ENCODE measurements around the gene HDAC9.
A peak's percentile ranks its signal among the peaks of the same experiment; 100 is the strongest.

HDAC9 gene

GRCh38 chr7:18491871-18492270 lies 3.7 kb upstream of the HDAC9 start:
- H2BK15ac ChIP-seq (ENCODE audit: low read depth, poor library complexity, severe bottlenecking), result no peak overlapping the region
- no peaks in the 10 kb centered on the region for H3K9me3 ChIP-seq (ENCODE audit: control insufficient read depth, low read length)
- no peak overlapping the region for H2AFZ ChIP-seq (ENCODE audit: low read depth, low read length)

GRCh38 chr7:18494406-18494805 lies 1.1 kb upstream of the HDAC9 start:
- H3K27ac ChIP-seq (ENCODE audit: low read length, poor library complexity, severe bottlenecking), result no peak overlapping the region
- no peak for DNase-seq
- no peak overlapping the region for H3K18ac ChIP-seq (ENCODE audit: low read depth in 1 of 2, low read length in 2 of 2)
- H3K27me3 ChIP-seq (ENCODE audit: control insufficient read depth in 1 of 2, insufficient read depth in 1 of 2, low read length in 2 of 2), result no peaks in the 10 kb centered on the region
- H3K4me2 ChIP-seq (ENCODE audit: low read length, poor library complexity, severe bottlenecking), result no peak overlapping the region
- no peaks in the 10 kb centered on the region for H3K4me1 ChIP-seq (ENCODE audit: control insufficient read depth, insufficient read depth, low read depth, low read length)
- peak overlapping the region; percentile 92 for H3K9ac ChIP-seq (ENCODE audit: low read length)
- no CpG with 5 or more reads among the region's 3 CpGs for WGBS
- no peak overlapping the region for H2BK5ac ChIP-seq (ENCODE audit: low read depth, low read length, poor library complexity, severe bottlenecking)
- H4K8ac ChIP-seq (ENCODE audit: low read length), result no peak overlapping the region
- H3K4ac ChIP-seq (ENCODE audit: low read depth in 1 of 2, low read length in 2 of 2), result no peak overlapping the region
- H4K91ac ChIP-seq (ENCODE audit: low read length), result no peak overlapping the region
- no peak overlapping the region for H3K4me3 ChIP-seq (ENCODE audit: insufficient read depth in 1 of 2, low read depth in 1 of 2, low read length in 2 of 2)
- no peaks in the 10 kb centered on the region for H3K36me3 ChIP-seq (ENCODE audit: control insufficient read depth in 1 of 2, insufficient read depth in 2 of 2, low read depth in 1 of 2, low read length in 2 of 2)
- no peaks in the 10 kb centered on the region for H3K9me3 ChIP-seq (ENCODE audit: control insufficient read depth, low read length)
- no peaks in the 10 kb centered on the region for H3K79me1 ChIP-seq (replicated peaks; ENCODE audit: low read length, poor library complexity, severe bottlenecking)
- H2BK120ac ChIP-seq (ENCODE audit: low read depth, low read length), result no peak overlapping the region
- H2AK5ac ChIP-seq (ENCODE audit: low read length, severe bottlenecking), result no peak overlapping the region
- no peak overlapping the region for H2AFZ ChIP-seq (ENCODE audit: low read depth, low read length)
- H3K23ac ChIP-seq (ENCODE audit: low read length in 2 of 2), result no peak overlapping the region
- H2BK12ac ChIP-seq (ENCODE audit: low read length in 2 of 2), result no peak overlapping the region
- H2BK15ac ChIP-seq (ENCODE audit: low read depth, poor library complexity, severe bottlenecking), result no peak overlapping the region
- H3K14ac ChIP-seq (ENCODE audit: low read length in 2 of 2), result no peak overlapping the region

More at GRCh38 chr7:18491871-18492270, 3.7 kb upstream of the HDAC9 start:
- H3K9ac ChIP-seq (ENCODE audit: low read length), result no peak overlapping the region
- no peaks in the 10 kb centered on the region for H3K36me3 ChIP-seq (ENCODE audit: control insufficient read depth in 1 of 2, insufficient read depth in 2 of 2, low read depth in 1 of 2, low read length in 2 of 2)
- H3K27ac ChIP-seq (ENCODE audit: low read length, poor library complexity, severe bottlenecking), result no peak overlapping the region
- no peak overlapping the region for H3K18ac ChIP-seq (ENCODE audit: low read depth in 1 of 2, low read length in 2 of 2)
- H3K14ac ChIP-seq (ENCODE audit: low read length in 2 of 2), result no peak overlapping the region
- no peak overlapping the region for H2AK5ac ChIP-seq (ENCODE audit: low read length, severe bottlenecking)
- DNase-seq, result no peak
- H3K4me1 ChIP-seq (ENCODE audit: control insufficient read depth, insufficient read depth, low read depth, low read length), result no peaks in the 10 kb centered on the region
- 96% methylated on average over 6 of the region's 6 CpGs for WGBS
- no peak overlapping the region for H3K4ac ChIP-seq (ENCODE audit: low read depth in 1 of 2, low read length in 2 of 2)
- no peak overlapping the region for H2BK5ac ChIP-seq (ENCODE audit: low read depth, low read length, poor library complexity, severe bottlenecking)
- H3K4me2 ChIP-seq (ENCODE audit: low read length, poor library complexity, severe bottlenecking), result no peak overlapping the region
- no peaks in the 10 kb centered on the region for H3K27me3 ChIP-seq (ENCODE audit: control insufficient read depth in 1 of 2, insufficient read depth in 1 of 2, low read length in 2 of 2)
- no peak overlapping the region for H3K23ac ChIP-seq (ENCODE audit: low read length in 2 of 2)
- H2BK12ac ChIP-seq (ENCODE audit: low read length in 2 of 2), result no peak overlapping the region
- H3K79me1 ChIP-seq (replicated peaks; ENCODE audit: low read length, poor library complexity, severe bottlenecking), result no peaks in the 10 kb centered on the region
- no peak overlapping the region for H2BK120ac ChIP-seq (ENCODE audit: low read depth, low read length)
- H3K4me3 ChIP-seq (ENCODE audit: insufficient read depth in 1 of 2, low read depth in 1 of 2, low read length in 2 of 2), result no peak overlapping the region
- no peak overlapping the region for H4K91ac ChIP-seq (ENCODE audit: low read length)
- no peak overlapping the region for H4K8ac ChIP-seq (ENCODE audit: low read length)

- Histone ChIP-seq H3K27ac (ENCODE audit: low read length, poor library complexity, severe bottlenecking) (no peak overlapping the region), H2AFZ (ENCODE audit: low read depth, low read length) (no peak overlapping the region), H3K79me1 (replicated peaks; ENCODE audit: low read length, poor library complexity, severe bottlenecking) (no peaks in the 10 kb centered on the region), H3K36me3 (ENCODE audit: control insufficient read depth in 1 of 2, insufficient read depth in 2 of 2, low read depth in 1 of 2, low read length in 2 of 2) (no peaks in the 10 kb centered on the region), H3K23ac (ENCODE audit: low read length in 2 of 2) (no peak overlapping the region), H2AK5ac (ENCODE audit: low read length, severe bottlenecking) (no peak overlapping the region), H3K4me2 (ENCODE audit: low read length, poor library complexity, severe bottlenecking) (no peak overlapping the region), H3K18ac (ENCODE audit: low read depth in 1 of 2, low read length in 2 of 2) (no peak overlapping the region), H2BK12ac (ENCODE audit: low read length in 2 of 2) (no peak overlapping the region), H3K9me3 (ENCODE audit: control insufficient read depth, low read length) (no peaks in the 10 kb centered on the region), H2BK5ac (ENCODE audit: low read depth, low read length, poor library complexity, severe bottlenecking) (no peak overlapping the region), H2BK120ac (ENCODE audit: low read depth, low read length) (no peak overlapping the region), H4K8ac (ENCODE audit: low read length) (no peak overlapping the region), H3K14ac (ENCODE audit: low read length in 2 of 2) (no peak overlapping the region), H2BK15ac (ENCODE audit: low read depth, poor library complexity, severe bottlenecking) (no peak overlapping the region), H3K9ac (ENCODE audit: low read length) (peak overlapping the region; percentile 92), H3K4me1 (ENCODE audit: control insufficient read depth, insufficient read depth, low read depth, low read length) (no peaks in the 10 kb centered on the region), H3K4me3 (ENCODE audit: insufficient read depth in 1 of 2, low read depth in 1 of 2, low read length in 2 of 2) (peak overlapping the region in 1 of 2 experiments; percentile 78), H3K4ac (ENCODE audit: low read depth in 1 of 2, low read length in 2 of 2) (no peak overlapping the region), H4K91ac (ENCODE audit: low read length) (no peak overlapping the region), H3K27me3 (ENCODE audit: control insufficient read depth in 1 of 2, insufficient read depth in 1 of 2, low read length in 2 of 2) (no peaks in the 10 kb centered on the region)
- WGBS, result 87% methylated on average over 2 of the region's 3 CpGs
- peak; percentile 49 for DNase-seq
Measured at GRCh38 chr7:18494821-18495408, 634 bp upstream of the HDAC9 start.

- Histone ChIP-seq H4K91ac (ENCODE audit: low read length) (no peak overlapping the region), H3K4me1 (ENCODE audit: control insufficient read depth, insufficient read depth, low read depth, low read length) (no peaks in the 10 kb centered on the region), H2BK120ac (ENCODE audit: low read depth, low read length) (no peak overlapping the region), H3K4ac (ENCODE audit: low read depth in 1 of 2, low read length in 2 of 2) (no peak overlapping the region), H3K27ac (ENCODE audit: low read length, poor library complexity, severe bottlenecking) (no peak overlapping the region), H3K4me2 (ENCODE audit: low read length, poor library complexity, severe bottlenecking) (peak overlapping the region; percentile 55), H3K9ac (ENCODE audit: low read length) (peak overlapping the region; percentile 92), H4K8ac (ENCODE audit: low read length) (peak overlapping the region; percentile 3), H2BK12ac (ENCODE audit: low read length in 2 of 2) (peak overlapping the region in 1 of 2 experiments; percentile 60), H3K9me3 (ENCODE audit: control insufficient read depth, low read length) (no peaks in the 10 kb centered on the region), H3K79me1 (replicated peaks; ENCODE audit: low read length, poor library complexity, severe bottlenecking) (no peaks in the 10 kb centered on the region), H2BK15ac (ENCODE audit: low read depth, poor library complexity, severe bottlenecking) (no peak overlapping the region), H3K18ac (ENCODE audit: low read depth in 1 of 2, low read length in 2 of 2) (peak overlapping the region in 1 of 2 experiments; percentile 80), H3K36me3 (ENCODE audit: control insufficient read depth in 1 of 2, insufficient read depth in 2 of 2, low read depth in 1 of 2, low read length in 2 of 2) (no peaks in the 10 kb centered on the region), H3K4me3 (ENCODE audit: insufficient read depth in 1 of 2, low read depth in 1 of 2, low read length in 2 of 2) (peak overlapping the region in 1 of 2 experiments; percentile 78), H3K14ac (ENCODE audit: low read length in 2 of 2) (no peak overlapping the region), H2AFZ (ENCODE audit: low read depth, low read length) (peak overlapping the region; percentile 46), H2AK5ac (ENCODE audit: low read length, severe bottlenecking) (no peak overlapping the region), H3K23ac (ENCODE audit: low read length in 2 of 2) (no peak overlapping the region), H3K27me3 (ENCODE audit: control insufficient read depth in 1 of 2, insufficient read depth in 1 of 2, low read length in 2 of 2) (no peaks in the 10 kb centered on the region), H2BK5ac (ENCODE audit: low read depth, low read length, poor library complexity, severe bottlenecking) (no peak overlapping the region)
- 14% methylated on average over 3 of the region's 3 CpGs for WGBS
- peak; percentile 18 for DNase-seq
Measured at GRCh38 chr7:18496341-18496700, 772 bp downstream of the HDAC9 start.
